ENCODE results near the gene FLAD1.

The FLAD1 gene

GRCh38 chr1:154952664-154953063, 30.5 kb upstream of the FLAD1 start:
- Histone ChIP-seq H2BK12ac (ENCODE audit: low read length) (no peak overlapping the region), H2AK5ac (ENCODE audit: low read length) (no peak overlapping the region), H2AFZ (ENCODE audit: insufficient read depth, low read length, poor library complexity) (no peak overlapping the region), H3K27ac (ENCODE audit: low read depth, low read length) (no peak overlapping the region), H3K14ac (ENCODE audit: low read length) (no peak overlapping the region), H3K23ac (ENCODE audit: low read length) (no peak overlapping the region), H3K36me3 (ENCODE audit: control insufficient read depth in 1 of 2, insufficient read depth in 2 of 2, low read length in 2 of 2) (peaks cover 13 to 16% of the 10 kb centered on the region in 2 experiments), H3K4me2 (ENCODE audit: low read length) (no peak overlapping the region), H4K12ac (ENCODE audit: low read depth, low read length) (no peak overlapping the region), H3K18ac (ENCODE audit: low read length) (no peak overlapping the region), H3K79me1 (ENCODE audit: low read length) (peaks cover 2% of the 10 kb centered on the region), H3K9ac (ENCODE audit: low read length) (no peak overlapping the region), H3K9me3 (ENCODE audit: insufficient read depth, low read depth, low read length) (no peaks in the 10 kb centered on the region), H2BK5ac (ENCODE audit: low read depth, low read length, poor library complexity) (no peak overlapping the region), H3K79me2 (ENCODE audit: control insufficient read depth, insufficient read depth, low read length, poor library complexity) (no peaks in the 10 kb centered on the region), H3K4me1 (ENCODE audit: control insufficient read depth in 1 of 2, insufficient read depth in 2 of 2, low read length in 2 of 2) (peaks cover 11 to 18% of the 10 kb centered on the region in 2 experiments), H4K8ac (ENCODE audit: low read depth, low read length) (no peak overlapping the region), H2BK120ac (ENCODE audit: insufficient read depth, low read length, poor library complexity) (no peak overlapping the region), H3K4ac (ENCODE audit: low read depth, low read length) (no peak overlapping the region), H3K4me3 (ENCODE audit: low read depth, low read length) (no peak overlapping the region), H3K27me3 (ENCODE audit: insufficient read depth, low read length) (no peaks in the 10 kb centered on the region), H4K91ac (ENCODE audit: low read depth, low read length) (no peak overlapping the region)
- WGBS (ENCODE audit: extremely low coverage, insufficient coverage, insufficient read length) = no CpG with 5 or more reads among the region's 6 CpGs
- DNase-seq = no peak

- no peak overlapping the region for H4K91ac ChIP-seq (ENCODE audit: low read depth, low read length)
- no peak overlapping the region for H3K4ac ChIP-seq (ENCODE audit: low read depth, low read length)
- H3K9ac ChIP-seq (ENCODE audit: low read length) = no peak overlapping the region
- WGBS (ENCODE audit: extremely low coverage, insufficient coverage, insufficient read length) = no CpG with 5 or more reads among the region's 2 CpGs
- DNase-seq = no peak
- H3K4me1 ChIP-seq (ENCODE audit: control insufficient read depth in 1 of 2, insufficient read depth in 2 of 2, low read length in 2 of 2) = peaks cover 11 to 18% of the 10 kb centered on the region in 2 experiments
- no peak overlapping the region for H3K23ac ChIP-seq (ENCODE audit: low read length)
- H3K27me3 ChIP-seq (ENCODE audit: insufficient read depth, low read length) = no peaks in the 10 kb centered on the region
- peaks cover 7 to 15% of the 10 kb centered on the region in 2 experiments for H3K36me3 ChIP-seq (ENCODE audit: control insufficient read depth in 1 of 2, insufficient read depth in 2 of 2, low read length in 2 of 2)
- no peak overlapping the region for H2BK5ac ChIP-seq (ENCODE audit: low read depth, low read length, poor library complexity)
- H3K4me3 ChIP-seq (ENCODE audit: low read depth, low read length) = no peak overlapping the region
- H3K9me3 ChIP-seq (ENCODE audit: insufficient read depth, low read depth, low read length) = no peaks in the 10 kb centered on the region
- no peak overlapping the region for H3K27ac ChIP-seq (ENCODE audit: low read depth, low read length)
- H3K79me1 ChIP-seq (ENCODE audit: low read length) = peaks cover 2% of the 10 kb centered on the region
- H3K4me2 ChIP-seq (ENCODE audit: low read length) = no peak overlapping the region
- H3K14ac ChIP-seq (ENCODE audit: low read length) = no peak overlapping the region
- no peak overlapping the region for H4K12ac ChIP-seq (ENCODE audit: low read depth, low read length)
- H2AK5ac ChIP-seq (ENCODE audit: low read length) = no peak overlapping the region
- no peak overlapping the region for H4K8ac ChIP-seq (ENCODE audit: low read depth, low read length)
- H3K79me2 ChIP-seq (ENCODE audit: control insufficient read depth, insufficient read depth, low read length, poor library complexity) = no peaks in the 10 kb centered on the region
- H2BK12ac ChIP-seq (ENCODE audit: low read length) = no peak overlapping the region
- no peak overlapping the region for H2AFZ ChIP-seq (ENCODE audit: insufficient read depth, low read length, poor library complexity)
- H2BK120ac ChIP-seq (ENCODE audit: insufficient read depth, low read length, poor library complexity) = no peak overlapping the region
- H3K18ac ChIP-seq (ENCODE audit: low read length) = no peak overlapping the region
These were observed 29.5 kb upstream of the FLAD1 start for GRCh38 chr1:154953611-154954038.

DNA sequence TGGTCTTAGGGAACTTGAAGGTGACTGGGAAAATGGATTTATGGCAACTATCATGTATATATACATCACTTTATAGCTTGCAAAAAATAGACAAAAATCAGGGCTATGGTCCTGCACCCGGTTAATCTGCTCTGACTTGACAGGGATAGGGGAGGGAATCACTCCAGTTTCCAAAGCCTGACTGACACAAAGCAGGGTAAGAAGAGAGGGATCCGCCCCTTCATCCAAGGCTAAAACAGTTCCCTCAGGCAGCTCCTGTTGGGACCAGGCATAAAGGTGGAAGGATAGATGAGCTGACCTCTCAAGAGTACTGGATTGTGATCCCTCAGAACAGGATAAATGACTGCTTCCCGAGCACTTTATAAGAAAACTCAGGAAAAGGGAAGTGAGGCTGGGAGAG, 28.6 kb upstream of the FLAD1 start:
- no peak overlapping the region for H3K4ac ChIP-seq (ENCODE audit: low read depth, low read length)
- H3K79me1 ChIP-seq (ENCODE audit: low read length) = peaks cover 2% of the 10 kb centered on the region
- no peak overlapping the region for H2AFZ ChIP-seq (ENCODE audit: insufficient read depth, low read length, poor library complexity)
- no peak overlapping the region for H3K14ac ChIP-seq (ENCODE audit: low read length)
- no peak overlapping the region for H3K4me3 ChIP-seq (ENCODE audit: low read depth, low read length)
- no peak for DNase-seq
- no peak overlapping the region for H2BK12ac ChIP-seq (ENCODE audit: low read length)
- no peak overlapping the region for H2BK5ac ChIP-seq (ENCODE audit: low read depth, low read length, poor library complexity)
- no peaks in the 10 kb centered on the region for H3K79me2 ChIP-seq (ENCODE audit: control insufficient read depth, insufficient read depth, low read length, poor library complexity)
- H3K27me3 ChIP-seq (ENCODE audit: insufficient read depth, low read length) = no peaks in the 10 kb centered on the region
- peaks cover 17 to 24% of the 10 kb centered on the region in 2 experiments for H3K36me3 ChIP-seq (ENCODE audit: control insufficient read depth in 1 of 2, insufficient read depth in 2 of 2, low read length in 2 of 2)
- no CpG with 5 or more reads among the region's 3 CpGs for WGBS (ENCODE audit: extremely low coverage, insufficient coverage, insufficient read length)
- H2BK120ac ChIP-seq (ENCODE audit: insufficient read depth, low read length, poor library complexity) = no peak overlapping the region
- peaks cover 11 to 18% of the 10 kb centered on the region in 2 experiments for H3K4me1 ChIP-seq (ENCODE audit: control insufficient read depth in 1 of 2, insufficient read depth in 2 of 2, low read length in 2 of 2)
- H3K4me2 ChIP-seq (ENCODE audit: low read length) = no peak overlapping the region
- H4K91ac ChIP-seq (ENCODE audit: low read depth, low read length) = no peak overlapping the region
- no peaks in the 10 kb centered on the region for H3K9me3 ChIP-seq (ENCODE audit: insufficient read depth, low read depth, low read length)
- H4K12ac ChIP-seq (ENCODE audit: low read depth, low read length) = no peak overlapping the region
- H3K18ac ChIP-seq (ENCODE audit: low read length) = no peak overlapping the region
- H3K9ac ChIP-seq (ENCODE audit: low read length) = no peak overlapping the region
- no peak overlapping the region for H3K27ac ChIP-seq (ENCODE audit: low read depth, low read length)
- no peak overlapping the region for H4K8ac ChIP-seq (ENCODE audit: low read depth, low read length)
- H3K23ac ChIP-seq (ENCODE audit: low read length) = no peak overlapping the region
- no peak overlapping the region for H2AK5ac ChIP-seq (ENCODE audit: low read length)

DNA sequence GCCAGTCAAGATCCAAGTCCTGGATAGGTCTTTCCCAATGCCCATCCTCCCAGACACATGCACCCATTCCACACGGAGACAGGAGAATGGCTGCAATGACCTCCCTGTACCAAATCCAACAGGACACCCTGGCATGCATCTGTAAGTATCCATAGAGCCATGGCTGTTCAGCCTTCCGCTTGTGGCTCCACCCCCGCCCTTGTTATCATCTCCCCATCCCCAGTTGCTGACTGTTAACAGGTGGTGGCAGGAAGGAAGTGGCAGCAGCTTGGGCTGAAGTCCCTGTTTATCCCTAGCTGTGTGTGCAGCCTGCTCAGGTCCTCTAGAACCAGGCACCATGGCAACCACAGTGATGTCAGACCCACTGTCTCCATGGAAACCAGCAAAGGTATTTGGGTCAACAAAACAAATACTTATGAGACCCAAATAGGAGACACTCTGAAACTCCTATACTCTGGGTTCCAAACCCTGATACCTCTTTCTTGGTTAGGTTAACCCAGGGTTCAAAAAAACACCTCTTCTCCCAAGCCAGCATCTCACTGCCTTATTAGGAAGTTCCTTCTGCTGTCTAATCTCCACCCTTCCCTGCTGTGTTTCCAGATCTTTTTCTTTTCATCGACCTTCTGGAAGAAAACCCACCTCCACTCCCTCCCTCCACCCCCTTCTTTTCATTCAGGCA, 28.0 kb upstream of the FLAD1 start:
- Histone ChIP-seq H3K36me3 (ENCODE audit: control insufficient read depth in 1 of 2, insufficient read depth in 2 of 2, low read length in 2 of 2) (peaks cover 18 to 27% of the 10 kb centered on the region in 2 experiments), H3K14ac (ENCODE audit: low read length) (no peak overlapping the region), H4K12ac (ENCODE audit: low read depth, low read length) (no peak overlapping the region), H3K79me1 (ENCODE audit: low read length) (peaks cover 2% of the 10 kb centered on the region), H3K27ac (ENCODE audit: low read depth, low read length) (peak overlapping the region; percentile 61), H2AFZ (ENCODE audit: insufficient read depth, low read length, poor library complexity) (no peak overlapping the region), H3K9me3 (ENCODE audit: insufficient read depth, low read depth, low read length) (no peaks in the 10 kb centered on the region), H3K23ac (ENCODE audit: low read length) (no peak overlapping the region), H4K8ac (ENCODE audit: low read depth, low read length) (no peak overlapping the region), H3K4me3 (ENCODE audit: low read depth, low read length) (no peak overlapping the region), H3K27me3 (ENCODE audit: insufficient read depth, low read length) (no peaks in the 10 kb centered on the region), H2BK5ac (ENCODE audit: low read depth, low read length, poor library complexity) (no peak overlapping the region), H3K4me1 (ENCODE audit: control insufficient read depth in 1 of 2, insufficient read depth in 2 of 2, low read length in 2 of 2) (peaks cover 11 to 18% of the 10 kb centered on the region in 2 experiments), H2BK12ac (ENCODE audit: low read length) (no peak overlapping the region), H3K4me2 (ENCODE audit: low read length) (peak overlapping the region; percentile 99), H4K91ac (ENCODE audit: low read depth, low read length) (no peak overlapping the region), H3K18ac (ENCODE audit: low read length) (no peak overlapping the region), H3K79me2 (ENCODE audit: control insufficient read depth, insufficient read depth, low read length, poor library complexity) (no peaks in the 10 kb centered on the region), H3K4ac (ENCODE audit: low read depth, low read length) (no peak overlapping the region), H2AK5ac (ENCODE audit: low read length) (no peak overlapping the region), H3K9ac (ENCODE audit: low read length) (peak overlapping the region; percentile 42), H2BK120ac (ENCODE audit: insufficient read depth, low read length, poor library complexity) (no peak overlapping the region)
- WGBS (ENCODE audit: extremely low coverage, insufficient coverage, insufficient read length) = no CpG with 5 or more reads among the region's 4 CpGs
- peak; percentile 32 to 72 for DNase-seq

Measured in trophoblast cell (in vitro differentiated cells and primary cell).